ENCODE measurements around the gene LRBA. TPM values are rescaled to one million over a fixed set of nuclear protein-coding genes. Genes with fewer than 3 reads are reported as not detected.

Gene LRBA
- total and polyA plus RNA-seq, 7 donors = 16.8 to 184 (median 91.1) TPM

DNA sequence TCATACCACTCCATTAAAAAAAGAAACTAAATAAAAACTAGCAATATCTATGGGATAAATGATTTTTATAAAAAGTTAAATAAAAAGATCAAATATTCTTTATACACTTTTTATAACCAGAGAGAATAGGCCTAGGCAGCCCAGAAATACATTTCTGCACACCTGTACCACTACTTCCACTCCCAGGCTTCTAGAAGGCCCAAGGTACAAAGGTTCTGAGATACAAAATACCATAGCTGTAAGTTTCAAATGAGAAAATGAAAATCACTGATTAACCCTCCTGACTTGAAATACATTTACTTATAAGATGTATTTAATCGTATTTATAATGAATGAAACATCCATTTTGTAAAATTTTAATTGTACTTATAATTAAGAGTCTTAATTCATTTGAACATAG, 659.7 kb downstream of the LRBA start:
- no peaks in the 10 kb centered on the region for H3K27me3 ChIP-seq
- no peak for TF ChIP-seq POLR2AphosphoS5 (IDR thresholded peaks at IDR 0.05)
- TF ChIP-seq, protein P1, sequence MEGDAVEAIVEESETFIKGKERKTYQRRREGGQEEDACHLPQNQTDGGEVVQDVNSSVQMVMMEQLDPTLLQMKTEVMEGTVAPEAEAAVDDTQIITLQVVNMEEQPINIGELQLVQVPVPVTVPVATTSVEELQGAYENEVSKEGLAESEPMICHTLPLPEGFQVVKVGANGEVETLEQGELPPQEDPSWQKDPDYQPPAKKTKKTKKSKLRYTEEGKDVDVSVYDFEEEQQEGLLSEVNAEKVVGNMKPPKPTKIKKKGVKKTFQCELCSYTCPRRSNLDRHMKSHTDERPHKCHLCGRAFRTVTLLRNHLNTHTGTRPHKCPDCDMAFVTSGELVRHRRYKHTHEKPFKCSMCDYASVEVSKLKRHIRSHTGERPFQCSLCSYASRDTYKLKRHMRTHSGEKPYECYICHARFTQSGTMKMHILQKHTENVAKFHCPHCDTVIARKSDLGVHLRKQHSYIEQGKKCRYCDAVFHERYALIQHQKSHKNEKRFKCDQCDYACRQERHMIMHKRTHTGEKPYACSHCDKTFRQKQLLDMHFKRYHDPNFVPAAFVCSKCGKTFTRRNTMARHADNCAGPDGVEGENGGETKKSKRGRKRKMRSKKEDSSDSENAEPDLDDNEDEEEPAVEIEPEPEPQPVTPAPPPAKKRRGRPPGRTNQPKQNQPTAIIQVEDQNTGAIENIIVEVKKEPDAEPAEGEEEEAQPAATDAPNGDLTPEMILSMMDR (IDR thresholded peaks at IDR 0.05) = no peak
- H3K4me1 ChIP-seq = peaks cover 0 to 45% (median 13%) of the 10 kb centered on the region in 4 donors
- DNase-seq = no peak
- no peak overlapping the region for H3K4me3 ChIP-seq
- no peaks in the 10 kb centered on the region for H3K9me3 ChIP-seq
- 55 to 76% methylated on average over 1 of the region's 1 CpG for WGBS, 2 donors
- H3K27ac ChIP-seq = no peak overlapping the region
- intact Hi-C loops (cut with DNase I) = no loop called here
- H3K36me3 ChIP-seq = no peaks in the 10 kb centered on the region

DNA sequence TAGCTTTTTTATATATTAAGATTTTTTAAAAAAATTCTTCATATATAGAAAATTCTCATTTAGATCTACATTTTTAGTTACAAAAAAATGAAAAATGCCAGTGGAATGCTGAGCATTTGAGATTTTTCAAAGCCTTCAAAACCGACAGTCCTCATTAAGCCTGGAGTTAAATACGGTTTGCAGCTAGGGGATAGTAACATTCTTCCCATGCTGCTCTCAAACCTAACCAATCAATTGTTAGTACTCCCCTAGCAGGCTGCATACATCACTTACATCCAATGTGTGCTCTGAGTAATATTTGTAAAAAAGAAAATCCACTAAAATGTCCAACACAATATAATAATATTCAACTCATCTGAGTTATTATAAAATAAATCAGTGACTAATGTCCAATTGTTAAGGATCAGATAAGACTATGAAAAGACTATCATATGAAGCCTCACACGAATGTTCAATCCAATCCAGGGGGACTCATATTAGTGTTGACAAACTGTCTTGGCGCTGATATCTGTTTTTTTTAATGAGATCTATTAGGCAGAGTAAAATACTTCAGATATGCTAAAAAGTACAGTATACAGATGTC, 660.8 kb downstream of the LRBA start:
- H3K36me3 ChIP-seq = no peaks in the 10 kb centered on the region
- H3K9me3 ChIP-seq = no peaks in the 10 kb centered on the region
- no peak for DNase-seq
- H3K4me3 ChIP-seq = no peak overlapping the region
- H3K4me1 ChIP-seq = peaks cover 0 to 41% (median 13%) of the 10 kb centered on the region in 4 donors
- 91% methylated on average over 4 of the region's 4 CpGs for WGBS, 2 donors
- intact Hi-C loops (cut with DNase I) = no loop called here
- H3K27me3 ChIP-seq = no peaks in the 10 kb centered on the region
- no peak overlapping the region for H3K27ac ChIP-seq
- TF ChIP-seq POLR2A (IDR thresholded peaks at IDR 0.05) (no peak), POLR2AphosphoS5 (IDR thresholded peaks at IDR 0.05) (no peak), EP300 (IDR thresholded peaks at IDR 0.05) (no peak)
- TF ChIP-seq, protein P1 (IDR thresholded peaks at IDR 0.05) = no peak

DNA sequence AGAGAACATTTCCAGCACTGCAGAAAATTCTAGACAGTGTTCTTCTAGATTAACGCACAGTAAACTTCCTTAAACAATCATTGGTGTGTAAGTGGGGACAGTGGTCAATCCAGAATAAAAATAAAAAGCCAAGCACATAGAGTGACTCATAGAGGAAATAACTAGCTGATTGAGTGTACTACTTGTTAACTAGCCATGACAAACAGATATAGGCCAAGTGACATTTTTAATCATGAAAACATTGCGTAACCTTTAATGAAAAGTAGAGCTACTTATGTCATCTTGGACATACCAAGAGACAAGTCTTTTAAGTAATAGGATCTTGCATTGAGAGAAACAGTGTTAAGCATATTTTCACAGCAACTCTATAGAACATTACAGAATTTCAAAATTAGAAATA, 667.0 kb downstream of the LRBA start:
- Histone ChIP-seq H3K4me3 (no peak overlapping the region), H3K9me3 (no peaks in the 10 kb centered on the region), H3K36me3 (no peaks in the 10 kb centered on the region), H3K27ac (no peak overlapping the region), H3K27me3 (no peaks in the 10 kb centered on the region), H3K4me1 (peaks cover 0 to 14% (median 8%) of the 10 kb centered on the region in 4 donors)
- DNase-seq = no peak
- TF ChIP-seq EP300 (IDR thresholded peaks at IDR 0.05) (no peak), POLR2AphosphoS5 (IDR thresholded peaks at IDR 0.05) (no peak), POLR2A (IDR thresholded peaks at IDR 0.05) (no peak)
- TF ChIP-seq, protein P1 (IDR thresholded peaks at IDR 0.05) = no peak
- intact Hi-C loops (cut with DNase I) = no loop called here
- WGBS, 2 donors = 85 to 89% methylated on average over 2 of the region's 2 CpGs

DNA sequence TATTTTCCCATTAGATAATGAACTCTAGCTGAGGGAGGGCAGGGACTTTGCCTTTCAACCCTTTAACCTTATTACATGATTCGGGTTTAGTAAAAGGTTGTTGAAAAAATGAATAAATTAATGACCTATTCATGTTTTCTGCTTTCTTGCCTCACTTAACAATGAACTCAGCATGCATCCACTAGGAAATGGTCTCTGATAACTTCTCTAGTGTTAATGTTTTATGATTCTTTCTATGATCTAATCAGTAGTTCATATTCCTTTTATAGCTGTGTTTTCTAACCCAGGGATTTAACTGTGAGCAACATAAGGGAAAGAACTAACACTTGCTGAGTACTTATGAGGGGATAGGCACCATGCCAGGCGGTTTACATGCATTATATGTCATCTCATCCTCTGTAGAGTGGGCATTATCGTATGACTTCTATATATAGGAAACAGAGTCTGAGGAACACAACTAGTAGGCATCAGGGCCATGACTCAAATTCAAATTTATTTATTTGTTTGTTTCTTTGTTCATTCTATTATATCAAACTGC, 669.8 kb downstream of the LRBA start:
- peaks cover 0 to 22% (median 13%) of the 10 kb centered on the region in 4 donors for H3K4me1 ChIP-seq
- no peak for DNase-seq
- 93 to 95% methylated on average over 3 of the region's 3 CpGs for WGBS, 2 donors
- intact Hi-C loops (cut with DNase I) = no loop called here
- H3K4me3 ChIP-seq = no peak overlapping the region
- TF ChIP-seq, protein P1 (IDR thresholded peaks at IDR 0.05) = no peak
- TF ChIP-seq POLR2AphosphoS5 (IDR thresholded peaks at IDR 0.05) = no peak
- TF ChIP-seq EP300 (IDR thresholded peaks at IDR 0.05) = no peak
- no peak for TF ChIP-seq POLR2A (IDR thresholded peaks at IDR 0.05)
- no peaks in the 10 kb centered on the region for H3K27me3 ChIP-seq
- no peaks in the 10 kb centered on the region for H3K36me3 ChIP-seq
- H3K27ac ChIP-seq = no peak overlapping the region
- H3K9me3 ChIP-seq = no peaks in the 10 kb centered on the region

DNA sequence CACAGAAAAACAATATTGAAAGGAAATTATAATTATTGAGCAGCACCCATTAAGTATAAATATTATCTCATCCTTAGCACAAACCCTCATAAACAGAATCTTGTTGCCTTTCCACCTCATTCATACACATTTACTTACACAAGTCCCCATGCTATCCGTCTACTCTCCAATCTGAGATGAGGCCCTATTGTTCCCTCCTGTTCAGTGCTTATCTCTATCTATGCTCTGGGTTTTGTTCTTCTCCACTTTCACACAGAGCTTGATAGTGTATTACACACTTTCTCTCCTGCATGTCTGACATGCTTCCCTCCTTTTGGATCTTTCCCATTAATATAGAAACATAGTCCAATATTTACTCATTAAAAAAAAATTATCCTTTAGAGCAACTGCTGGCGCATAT, 671.3 kb downstream of the LRBA start:
- H3K9me3 ChIP-seq = no peaks in the 10 kb centered on the region
- H3K36me3 ChIP-seq = no peaks in the 10 kb centered on the region
- TF ChIP-seq, protein P1 (IDR thresholded peaks at IDR 0.05) = no peak
- TF ChIP-seq EP300 (IDR thresholded peaks at IDR 0.05) = no peak
- no peak for TF ChIP-seq POLR2A (IDR thresholded peaks at IDR 0.05)
- TF ChIP-seq POLR2AphosphoS5 (IDR thresholded peaks at IDR 0.05) = no peak
- no peak overlapping the region for H3K4me3 ChIP-seq
- intact Hi-C loops (cut with DNase I) = no loop called here
- H3K4me1 ChIP-seq = peaks cover 0 to 26% (median 19%) of the 10 kb centered on the region in 4 donors
- no peak for DNase-seq
- 96 to 98% methylated on average over 2 of the region's 2 CpGs for WGBS, 2 donors
- no peaks in the 10 kb centered on the region for H3K27me3 ChIP-seq
- peak overlapping the region in 3 of 4 donors; percentile 20 to 35 (median 28) for H3K27ac ChIP-seq
